ENCODE data around the gene NCBP2. TPM values are rescaled to one million over a fixed set of nuclear protein-coding genes. Genes with fewer than 3 reads are reported as not detected.

NCBP2 gene
- total RNA-seq, 1 donor = 57.9 TPM

GRCh38 chr3:196889844-196890708 is 52.3 kb downstream of the NCBP2 start:
- no peak for DNase-seq (ENCODE audit: low read depth)

GRCh38 chr3:196886144-196886543 is 56.2 kb downstream of the NCBP2 start:
- TF ChIP-seq CTCF (IDR thresholded peaks at IDR 0.05; ENCODE audit: insufficient read depth, low read depth, low read length) = no peak
- no peak overlapping the region for H3K4me3 ChIP-seq (ENCODE audit: low read depth, low read length)
- no peak for DNase-seq (ENCODE audit: low read depth)

More at GRCh38 chr3:196889844-196890708, 52.3 kb downstream of the NCBP2 start:
- no peak for TF ChIP-seq CTCF (IDR thresholded peaks at IDR 0.05; ENCODE audit: insufficient read depth, low read depth, low read length)
- H3K4me3 ChIP-seq (ENCODE audit: low read depth, low read length) = no peak overlapping the region

Other genes with a start within 250 kb of the NCBP2 start
- 1.6 and 5.2 TPM in 2 replicates for gene CEP19, start 230.3 kb downstream of the NCBP2 start, total RNA-seq
- gene PIGX, start 230.2 kb downstream of the NCBP2 start, total RNA-seq = 18.0 and 31.1 TPM in 2 replicates
- gene PAK2, start 202.7 kb downstream of the NCBP2 start, total RNA-seq = 34.5 and 57.0 TPM in 2 replicates
- 41.2 and 63.9 TPM in 2 replicates for gene SENP5, start 74.6 kb downstream of the NCBP2 start, total RNA-seq
- 1.3 and 1.7 TPM in 2 replicates for gene PIGZ, start 26.3 kb upstream of the NCBP2 start, total RNA-seq
- gene MELTF, start 87.3 kb upstream of the NCBP2 start, total RNA-seq = 4.7 and 5.2 TPM in 2 replicates

All from fibroblast of villous mesenchyme (primary cell).